HepG2 (cell line): ENCODE measurements around the gene CD37. TPM values are rescaled to one million over a fixed set of nuclear protein-coding genes. Genes with fewer than 3 reads are reported as not detected.

ENCODE experiments used
- ATAC-seq: fragments of 200-7000 bp; cut with Tn5 transposase; 3 replicates; pipeline ENCODE4 v1.9.1; 2020; ENCODE audit warnings: mild to moderate bottlenecking, moderate library complexity
- BruUV-seq: library from RNA; stranded (reverse); fragments of 400-500 nt; replicated peaks from 2 replicates; lab custom pipeline; 2021; lab: Mats Ljungman, UMichigan
- CTCF ChIA-PET: fragments of 300-600 bp; formaldehyde crosslinking; extraction: SDS; loops from one replicate; lab custom pipeline; 2021; ENCODE audit warnings: low total read pairs, inconsistent platforms, low intra/inter-chr PET ratio; lab: Yijun Ruan, JAX
- POLR2A ChIA-PET: fragments of 350-600 bp; sonication (Branson Sonifier 250); formaldehyde crosslinking; loops from one replicate; lab custom pipeline; 2020; ENCODE audit warnings: antibody characterized with exemption, inconsistent platforms; lab: Yijun Ruan, JAX
- DNase-seq: peaks from one replicate; pipeline ENCODE4 v3.0.0-alpha.2; 2015; ENCODE audit warnings: low spot score
- FAIRE-seq: peaks from 3 replicates; lab custom pipeline; 2011; peaks lifted over from hg19 to GRCh38; lab: Jason Lieb, UNC
- H2AFZ ChIP-seq: one replicate; pipeline ENCODE4 v1.6.1; 2011; ENCODE audit warnings: low read length, inconsistent platforms
- H3K27ac ChIP-seq: fragments of 300-600 bp; 3 replicates; pipeline ENCODE4 v1.8.0; 2011; ENCODE audit warnings: mixed run types, mild to moderate bottlenecking, mixed read lengths, low read length, inconsistent platforms; ENCODE audit not compliant: insufficient read depth; ENCODE audit errors: extremely low read length
- H3K27me3 ChIP-seq, 2 experiments: fragments of 200-600 bp in 1 of 2; 2 replicates in 1 of 2; 3 replicates in 1 of 2; pipeline versions ENCODE4 v1.6.0 to v1.8.0; 2011; ENCODE audit warnings: low read length in 2 of 2, mild to moderate bottlenecking in 2 of 2, moderate library complexity in 2 of 2, inconsistent platforms in 1 of 2; ENCODE audit not compliant: insufficient read depth in 2 of 2, control insufficient read depth in 1 of 2
- H3K36me3 ChIP-seq, 2 experiments: fragments of 200-600 bp in 1 of 2; replicated peaks in 1 of 2; 2 replicates in 1 of 2; 3 replicates in 1 of 2; pipeline versions ENCODE4 v1.5.1 to v1.8.0; 2011; ENCODE audit warnings: low read length in 2 of 2, inconsistent platforms in 1 of 2; ENCODE audit not compliant: insufficient read depth in 2 of 2, control insufficient read depth in 1 of 2
- H3K4me1 ChIP-seq: 2 replicates; pipeline ENCODE4 v1.5.1; 2012; ENCODE audit warnings: low read length, inconsistent platforms; ENCODE audit not compliant: insufficient read depth
- H3K4me2 ChIP-seq: 2 replicates; pipeline ENCODE4 v1.6.0; 2011; ENCODE audit warnings: low read depth, low read length, inconsistent platforms
- H3K4me3 ChIP-seq, 3 experiments: fragments of 200-600 bp in 1 of 3; sonication (generic), shearing (Covaris generic) in 1 of 3; replicated peaks in 1 of 3; 2 replicates each; pipeline ENCODE4 v1.5.1; 2011 to 2016; ENCODE audit warnings: low read length in 3 of 3, inconsistent platforms in 2 of 3, low read depth in 2 of 3, mild to moderate bottlenecking in 2 of 3, control low read depth in 1 of 3, mixed read lengths in 1 of 3; ENCODE audit not compliant: insufficient read depth in 1 of 3
- H3K79me2 ChIP-seq: one replicate; pipeline ENCODE4 v1.6.1; 2011; ENCODE audit warnings: low read length, inconsistent platforms; ENCODE audit not compliant: insufficient read depth
- H3K9ac ChIP-seq: 2 replicates; pipeline ENCODE4 v1.6.0; 2011; ENCODE audit warnings: mild to moderate bottlenecking, low read depth, low read length, inconsistent platforms; ENCODE audit not compliant: insufficient read depth
- H3K9me3 ChIP-seq: 2 replicates; pipeline ENCODE4 v1.5.1; 2012; ENCODE audit warnings: mild to moderate bottlenecking, low read length
- H4K20me1 ChIP-seq: 2 replicates; pipeline ENCODE4 v1.6.0; 2011; ENCODE audit warnings: inconsistent platforms, mild to moderate bottlenecking, low read length, moderate library complexity; ENCODE audit not compliant: insufficient read depth
- KAT2B ChIP-seq: fragments of 150-350 bp; IDR thresholded peaks from 2 replicates; pipeline ENCODE4 v1.6.1; 2014; ENCODE audit warnings: low read depth, low read length, borderline replicate concordance
- NCOR1 ChIP-seq: fragments of 200-600 bp; sonication (generic); IDR thresholded peaks from 2 replicates; pipeline ENCODE4 v1.7.0; 2017; ENCODE audit warnings: antibody characterized with exemption, low read length, borderline replicate concordance
- ZFP37 ChIP-seq: sonication (generic); formaldehyde crosslinking; IDR thresholded peaks from 2 replicates; pipeline ENCODE4 v1.4.0; 2020; ENCODE audit warnings: missing genetic modification reagents, borderline replicate concordance
- ZMYM2 ChIP-seq: sonication (generic); formaldehyde crosslinking; IDR thresholded peaks from 2 replicates; pipeline ENCODE4 v1.8.0; 2022; ENCODE audit warnings: mild to moderate bottlenecking, missing genetic modification reagents
- ZNF143 ChIP-seq: sonication (generic); formaldehyde crosslinking; IDR thresholded peaks from 2 replicates; pipeline ENCODE4 v1.4.0; 2020; ENCODE audit warnings: missing genetic modification reagents
- WGBS: methylation state at CpG from one replicate; pipeline ENCODE4 v1.1.6; 2017; ENCODE audit warnings: low lambda C conversion rate; 5-methylcytosine and 5-hydroxymethylcytosine counted together
- in situ Hi-C: cut with HindIII; loops from 2 replicates; pipeline ENCODE4 v1.10.0; 2017; ENCODE audit warnings: low pct_unique_long_range_greater_than_20kb; ENCODE audit not compliant: extremely low pct_ligation_motif_present
- intact Hi-C: fragments of 100-400 bp; cut with micrococcal nuclease; formaldehyde crosslinking; loops from one replicate; pipeline ENCODE4 v1.10.0; 2022; ENCODE audit not compliant: unreplicated experiment
- polyA plus RNA-seq, 8 experiments: library from polyadenylated mRNA; depleted of rRNA in 3 of 8; stranded (reverse) in 7 of 8; unstranded in 1 of 8; fragments of >200 nt; fragmentation: Illumina TruSeq in 4 of 8; extraction: Trizol in 4 of 8; gene quantifications; 2 replicates each; pipeline versions ENCODE4 v1.2.1 to v1.2.3, GENCODE V29; 2011 to 2016; ENCODE audit warnings: low read depth in 4 of 8, missing spikeins in 1 of 8, mixed read lengths in 1 of 8; ENCODE audit not compliant: insufficient read depth in 1 of 8
- total RNA-seq, 5 experiments: library from RNA; depleted of rRNA; stranded (reverse); fragments of >200 nt; fragmentation: Illumina TruSeq; extraction: Trizol; gene quantifications; 2 replicates each; pipeline ENCODE4 v1.2.3, GENCODE V29; 2016; ENCODE audit warnings: low read depth in 1 of 5
- TF ChIP-seq, protein P1 (sequence below): sonication (generic); formaldehyde crosslinking; IDR thresholded peaks from 2 replicates; pipeline ENCODE4 v1.5.0; 2020; ENCODE audit warnings: mild to moderate bottlenecking, missing genetic modification reagents
- TF ChIP-seq, protein P2 (sequence below): sonication (generic); formaldehyde crosslinking; IDR thresholded peaks from 2 replicates; pipeline ENCODE4 v1.5.0; 2020; ENCODE audit warnings: mild to moderate bottlenecking, low read depth, missing genetic modification reagents, borderline replicate concordance
- TF ChIP-seq, protein P3 (sequence below): sonication (generic); formaldehyde crosslinking; IDR thresholded peaks from 2 replicates; pipeline ENCODE4 v1.5.0; 2020; ENCODE audit warnings: missing genetic modification reagents
- TF ChIP-seq, protein P4 (sequence below): sonication (generic); formaldehyde crosslinking; IDR thresholded peaks from 2 replicates; pipeline ENCODE4 v1.8.1; 2023; ENCODE audit warnings: missing genetic modification reagents, inconsistent platforms, borderline replicate concordance

CD37 gene
- total and polyA plus RNA-seq, 2 of the 13 experiments (the other 11 are each of a cell fraction or from before 2014, with no cell fraction given), result not detected

DNA sequence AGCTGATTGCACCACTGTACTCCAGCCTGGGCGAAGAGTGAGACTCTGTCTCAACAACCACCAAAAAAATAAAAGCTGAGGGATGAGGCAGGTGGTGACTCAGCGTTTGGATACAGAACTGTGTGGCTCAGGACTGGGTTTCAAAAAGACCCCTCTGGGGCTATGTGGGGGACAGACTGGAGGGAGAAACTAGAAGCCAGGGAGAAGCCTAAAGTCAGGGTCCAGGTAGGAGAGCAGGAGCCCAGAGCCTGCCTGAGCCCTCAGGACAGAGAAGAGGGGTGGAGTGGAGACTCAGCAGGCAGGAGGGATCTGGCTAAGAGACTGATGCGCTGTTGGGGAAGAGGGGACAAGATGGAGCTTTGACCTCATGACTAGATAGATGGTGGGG is 1.8 kb upstream of the CD37 start:
- H3K4me3 ChIP-seq, result no peak overlapping the region; a peak in 1 of 6 replicates
- no peaks in the 10 kb centered on the region for H3K27me3 ChIP-seq
- TF ChIP-seq KAT2B (no peak), ZMYM2 (CRISPR knock-in tag) (no peak), NCOR1 (no peak), ZFP37 (no peak), ZNF143 (CRISPR knock-in tag) (no peak)
- TF ChIP-seq, protein P1, sequence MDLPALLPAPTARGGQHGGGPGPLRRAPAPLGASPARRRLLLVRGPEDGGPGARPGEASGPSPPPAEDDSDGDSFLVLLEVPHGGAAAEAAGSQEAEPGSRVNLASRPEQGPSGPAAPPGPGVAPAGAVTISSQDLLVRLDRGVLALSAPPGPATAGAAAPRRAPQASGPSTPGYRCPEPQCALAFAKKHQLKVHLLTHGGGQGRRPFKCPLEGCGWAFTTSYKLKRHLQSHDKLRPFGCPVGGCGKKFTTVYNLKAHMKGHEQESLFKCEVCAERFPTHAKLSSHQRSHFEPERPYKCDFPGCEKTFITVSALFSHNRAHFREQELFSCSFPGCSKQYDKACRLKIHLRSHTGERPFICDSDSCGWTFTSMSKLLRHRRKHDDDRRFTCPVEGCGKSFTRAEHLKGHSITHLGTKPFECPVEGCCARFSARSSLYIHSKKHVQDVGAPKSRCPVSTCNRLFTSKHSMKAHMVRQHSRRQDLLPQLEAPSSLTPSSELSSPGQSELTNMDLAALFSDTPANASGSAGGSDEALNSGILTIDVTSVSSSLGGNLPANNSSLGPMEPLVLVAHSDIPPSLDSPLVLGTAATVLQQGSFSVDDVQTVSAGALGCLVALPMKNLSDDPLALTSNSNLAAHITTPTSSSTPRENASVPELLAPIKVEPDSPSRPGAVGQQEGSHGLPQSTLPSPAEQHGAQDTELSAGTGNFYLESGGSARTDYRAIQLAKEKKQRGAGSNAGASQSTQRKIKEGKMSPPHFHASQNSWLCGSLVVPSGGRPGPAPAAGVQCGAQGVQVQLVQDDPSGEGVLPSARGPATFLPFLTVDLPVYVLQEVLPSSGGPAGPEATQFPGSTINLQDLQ (CRISPR knock-in tag), result no peak
- TF ChIP-seq, protein P2, sequence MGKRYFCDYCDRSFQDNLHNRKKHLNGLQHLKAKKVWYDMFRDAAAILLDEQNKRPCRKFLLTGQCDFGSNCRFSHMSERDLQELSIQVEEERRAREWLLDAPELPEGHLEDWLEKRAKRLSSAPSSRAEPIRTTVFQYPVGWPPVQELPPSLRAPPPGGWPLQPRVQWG (CRISPR knock-in tag), result no peak
- TF ChIP-seq, protein P3, sequence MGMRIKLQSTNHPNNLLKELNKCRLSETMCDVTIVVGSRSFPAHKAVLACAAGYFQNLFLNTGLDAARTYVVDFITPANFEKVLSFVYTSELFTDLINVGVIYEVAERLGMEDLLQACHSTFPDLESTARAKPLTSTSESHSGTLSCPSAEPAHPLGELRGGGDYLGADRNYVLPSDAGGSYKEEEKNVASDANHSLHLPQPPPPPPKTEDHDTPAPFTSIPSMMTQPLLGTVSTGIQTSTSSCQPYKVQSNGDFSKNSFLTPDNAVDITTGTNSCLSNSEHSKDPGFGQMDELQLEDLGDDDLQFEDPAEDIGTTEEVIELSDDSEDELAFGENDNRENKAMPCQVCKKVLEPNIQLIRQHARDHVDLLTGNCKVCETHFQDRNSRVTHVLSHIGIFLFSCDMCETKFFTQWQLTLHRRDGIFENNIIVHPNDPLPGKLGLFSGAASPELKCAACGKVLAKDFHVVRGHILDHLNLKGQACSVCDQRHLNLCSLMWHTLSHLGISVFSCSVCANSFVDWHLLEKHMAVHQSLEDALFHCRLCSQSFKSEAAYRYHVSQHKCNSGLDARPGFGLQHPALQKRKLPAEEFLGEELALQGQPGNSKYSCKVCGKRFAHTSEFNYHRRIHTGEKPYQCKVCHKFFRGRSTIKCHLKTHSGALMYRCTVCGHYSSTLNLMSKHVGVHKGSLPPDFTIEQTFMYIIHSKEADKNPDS (CRISPR knock-in tag), result no peak
- TF ChIP-seq, protein P4, sequence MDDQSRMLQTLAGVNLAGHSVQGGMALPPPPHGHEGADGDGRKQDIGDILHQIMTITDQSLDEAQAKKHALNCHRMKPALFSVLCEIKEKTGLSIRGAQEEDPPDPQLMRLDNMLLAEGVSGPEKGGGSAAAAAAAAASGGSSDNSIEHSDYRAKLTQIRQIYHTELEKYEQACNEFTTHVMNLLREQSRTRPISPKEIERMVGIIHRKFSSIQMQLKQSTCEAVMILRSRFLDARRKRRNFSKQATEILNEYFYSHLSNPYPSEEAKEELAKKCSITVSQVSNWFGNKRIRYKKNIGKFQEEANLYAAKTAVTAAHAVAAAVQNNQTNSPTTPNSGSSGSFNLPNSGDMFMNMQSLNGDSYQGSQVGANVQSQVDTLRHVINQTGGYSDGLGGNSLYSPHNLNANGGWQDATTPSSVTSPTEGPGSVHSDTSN, result no peak
- H4K20me1 ChIP-seq, result no peaks in the 10 kb centered on the region
- no peak overlapping the region for H3K27ac ChIP-seq
- DNase-seq, result no peak
- CTCF ChIA-PET, result no interaction called here
- no peaks in the 10 kb centered on the region for H3K9me3 ChIP-seq
- no peak overlapping the region for H2AFZ ChIP-seq
- POLR2A ChIA-PET, result no interaction called here
- no TSS peak for BruUV-seq
- intact Hi-C loops (no loop called here), in situ Hi-C loops (no loop called here)
- no peak for FAIRE-seq
- H3K4me1 ChIP-seq, result peaks cover 35% of the 10 kb centered on the region
- no peak overlapping the region for H3K9ac ChIP-seq
- ATAC-seq, result no peak
- no peaks in the 10 kb centered on the region for H3K79me2 ChIP-seq
- no peaks in the 10 kb centered on the region for H3K36me3 ChIP-seq
- peak overlapping the region; percentile 23; the same call in 1 of the 2 replicates for H3K4me2 ChIP-seq
- 48% methylated on average over 3 of the region's 3 CpGs for WGBS
